Nephron progenitor cell (in vitro differentiated cells): ENCODE results near the gene NALF2.

Source experiments
- DNase-seq: peaks from one replicate; pipeline ENCODE4 v3.0.0; 2021
- H3K27ac Mint-ChIP-seq: 2 replicates; pipeline ENCODE4 v1.8.0; 2021; ENCODE audit warnings: mild to moderate bottlenecking, moderate library complexity, mixed read lengths
- H3K27me3 Mint-ChIP-seq: 2 replicates; pipeline ENCODE4 v1.8.0; 2021; ENCODE audit warnings: mild to moderate bottlenecking, low read depth, mixed read lengths; ENCODE audit not compliant: poor library complexity
- H3K36me3 Mint-ChIP-seq: 2 replicates; pipeline ENCODE4 v1.8.0; 2021; ENCODE audit warnings: low read depth, mixed read lengths
- H3K4me1 Mint-ChIP-seq: 2 replicates; pipeline ENCODE4 v1.8.0; 2021; ENCODE audit warnings: mixed read lengths
- H3K4me3 Mint-ChIP-seq: 2 replicates; pipeline ENCODE4 v1.8.0; 2021; ENCODE audit warnings: mild to moderate bottlenecking, moderate library complexity, mixed read lengths
- H3K9me3 Mint-ChIP-seq: 2 replicates; pipeline ENCODE4 v1.8.0; 2021; ENCODE audit warnings: mild to moderate bottlenecking, moderate library complexity, mixed read lengths
- CTCF ChIP-seq: fragments of 200-600 bp; sonication (generic); IDR thresholded peaks from 2 replicates; pipeline ENCODE4 v1.5.0; 2021; ENCODE audit warnings: antibody characterized with exemption

Gene NALF2

GRCh38 chrX:69531031-69531755 is 27.1 kb downstream of the NALF2 start:
- H3K4me1 Mint-ChIP-seq: no peaks in the 10 kb centered on the region
- peaks cover 50% of the 10 kb centered on the region for H3K9me3 Mint-ChIP-seq
- H3K4me3 Mint-ChIP-seq: no peak overlapping the region
- H3K27me3 Mint-ChIP-seq: peaks cover 8% of the 10 kb centered on the region
- no peak for DNase-seq
- H3K27ac Mint-ChIP-seq: no peak overlapping the region
- H3K36me3 Mint-ChIP-seq: peaks cover 4% of the 10 kb centered on the region
- no peak for TF ChIP-seq CTCF

DNA sequence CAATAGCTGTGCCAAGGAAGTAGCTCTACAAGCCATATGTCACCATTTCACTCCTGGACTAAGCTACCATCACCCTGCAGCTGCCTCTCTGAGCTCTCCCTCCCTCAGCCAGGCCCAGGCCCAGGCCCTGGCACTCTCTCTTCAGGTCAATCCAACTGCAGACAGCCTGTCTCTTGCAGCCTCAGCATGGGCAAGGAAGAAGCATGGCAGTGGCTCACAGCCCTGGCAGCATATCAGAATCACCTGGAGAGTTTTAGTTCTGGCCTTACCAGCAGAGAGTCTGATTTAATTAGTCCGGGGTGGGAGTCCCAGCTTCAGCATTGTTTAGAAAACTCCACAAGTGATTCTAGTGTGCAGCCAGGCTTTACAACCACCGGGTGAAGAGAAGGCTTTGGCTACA is 31.5 kb downstream of the NALF2 start:
- no peak overlapping the region for H3K27ac Mint-ChIP-seq
- DNase-seq: no peak

DNA sequence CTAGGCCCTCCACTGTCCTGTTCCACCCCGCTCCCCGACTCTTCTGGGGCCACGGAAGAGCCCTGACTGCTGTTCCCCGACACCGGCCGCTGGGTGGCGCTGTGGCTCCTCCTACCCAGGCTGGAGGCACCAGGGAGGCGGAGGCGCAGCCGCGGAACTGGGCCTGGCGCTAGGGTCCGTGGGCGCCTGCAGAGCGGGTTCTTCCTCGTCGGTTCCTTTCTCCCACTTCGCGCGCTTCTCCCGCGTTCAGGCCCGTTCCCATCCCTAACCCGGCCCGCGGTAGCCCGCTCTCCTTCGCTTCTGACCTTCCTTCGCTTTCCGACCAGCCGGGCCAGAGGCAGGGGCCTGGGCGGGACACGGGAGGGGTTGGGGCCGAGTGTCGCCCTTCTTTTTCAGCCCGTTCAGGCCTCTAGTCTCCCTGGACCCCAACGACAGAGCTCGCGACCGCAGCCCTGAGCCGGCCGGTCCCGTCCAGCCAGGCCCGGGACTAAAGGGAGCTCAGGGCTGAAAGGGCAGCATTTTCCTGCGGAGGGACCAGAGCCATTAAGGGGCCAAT is 34.3 kb downstream of the NALF2 start:
- TF ChIP-seq CTCF: peak; percentile 68
- Mint-ChIP-seq H3K27ac (no peak overlapping the region), H3K36me3 (peaks cover 4% of the 10 kb centered on the region), H3K27me3 (peaks cover 10% of the 10 kb centered on the region), H3K4me1 (peaks cover 31% of the 10 kb centered on the region), H3K4me3 (peak overlapping the region; percentile 68), H3K9me3 (peaks cover 45% of the 10 kb centered on the region)
- DNase-seq: peak; percentile 86

More for the DNA sequence above, 31.5 kb downstream of the NALF2 start:
- H3K9me3 Mint-ChIP-seq: peaks cover 57% of the 10 kb centered on the region
- no peak overlapping the region for H3K4me3 Mint-ChIP-seq
- peaks cover 4% of the 10 kb centered on the region for H3K36me3 Mint-ChIP-seq
- TF ChIP-seq CTCF: no peak
- H3K27me3 Mint-ChIP-seq: peaks cover 10% of the 10 kb centered on the region
- H3K4me1 Mint-ChIP-seq: peaks cover 14% of the 10 kb centered on the region

DNA sequence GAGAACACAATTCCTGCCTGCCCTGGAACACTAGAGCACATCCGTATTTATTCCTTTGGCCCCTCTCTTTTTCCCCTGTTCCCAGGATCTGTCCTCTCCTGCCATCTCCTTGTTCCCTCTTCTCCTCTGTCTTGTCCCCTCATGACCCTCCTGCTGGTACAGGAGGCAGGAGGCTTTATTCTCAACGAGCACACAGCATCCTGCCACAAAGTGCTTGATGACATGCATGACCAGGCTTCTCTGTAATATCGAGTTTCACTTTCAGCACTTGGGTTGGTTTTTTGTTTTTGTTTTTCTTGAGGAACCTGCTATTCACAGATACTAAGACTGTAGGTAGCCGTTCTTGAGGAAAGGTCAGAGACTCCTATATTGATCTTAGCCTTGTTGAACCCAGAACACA is 35.3 kb downstream of the NALF2 start:
- no peak for DNase-seq
- peaks cover 10% of the 10 kb centered on the region for H3K27me3 Mint-ChIP-seq
- H3K36me3 Mint-ChIP-seq: peaks cover 3% of the 10 kb centered on the region
- no peak overlapping the region for H3K27ac Mint-ChIP-seq
- TF ChIP-seq CTCF: no peak
- H3K4me1 Mint-ChIP-seq: peaks cover 36% of the 10 kb centered on the region
- peak overlapping the region; percentile 68 for H3K4me3 Mint-ChIP-seq
- peaks cover 40% of the 10 kb centered on the region for H3K9me3 Mint-ChIP-seq

- no peak for TF ChIP-seq CTCF
- Mint-ChIP-seq H3K27ac (no peak overlapping the region), H3K36me3 (no peaks in the 10 kb centered on the region), H3K4me1 (peaks cover 43% of the 10 kb centered on the region), H3K4me3 (no peak overlapping the region), H3K9me3 (peaks cover 46% of the 10 kb centered on the region), H3K27me3 (peaks cover 10% of the 10 kb centered on the region)
- DNase-seq: no peak
These were observed 37.8 kb downstream of the NALF2 start for GRCh38 chrX:69541956-69542355.

DNA sequence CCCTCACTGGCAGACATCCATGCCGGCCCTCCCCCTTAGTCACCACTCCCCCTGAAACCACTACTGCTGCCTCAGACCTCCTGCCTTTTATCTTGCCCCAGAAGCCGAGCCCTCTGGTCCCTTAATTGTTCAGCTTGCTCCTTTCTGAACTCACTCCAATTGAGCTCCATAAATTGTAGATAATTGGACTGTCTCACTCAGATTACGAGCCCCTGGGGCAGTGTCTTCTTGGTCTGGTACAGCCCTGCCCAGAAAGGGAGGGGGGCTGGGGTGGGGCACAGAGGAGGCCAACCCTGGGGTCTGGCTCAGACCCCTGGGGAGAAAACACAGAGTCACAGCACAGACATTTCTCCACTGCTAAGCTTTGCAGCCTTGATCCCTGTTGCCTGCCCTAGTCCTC is 39.4 kb downstream of the NALF2 start:
- Mint-ChIP-seq H3K4me1 (peaks cover 43% of the 10 kb centered on the region), H3K9me3 (peaks cover 44% of the 10 kb centered on the region), H3K4me3 (no peak overlapping the region), H3K36me3 (no peaks in the 10 kb centered on the region), H3K27ac (peak overlapping the region; percentile 71), H3K27me3 (peaks cover 11% of the 10 kb centered on the region)
- DNase-seq: peak; percentile 40
- no peak for TF ChIP-seq CTCF
